HG03097 (cell line): Measurements from ENCODE around the gene SLC5A10.

ENCODE experiments used
- ATAC-seq: cut with Tn5 transposase; IDR thresholded peaks from one replicate; pipeline ENCODE4 v1.9.1; 2021; ENCODE audit not compliant: unreplicated experiment, low FRiP score

Gene SLC5A10

DNA sequence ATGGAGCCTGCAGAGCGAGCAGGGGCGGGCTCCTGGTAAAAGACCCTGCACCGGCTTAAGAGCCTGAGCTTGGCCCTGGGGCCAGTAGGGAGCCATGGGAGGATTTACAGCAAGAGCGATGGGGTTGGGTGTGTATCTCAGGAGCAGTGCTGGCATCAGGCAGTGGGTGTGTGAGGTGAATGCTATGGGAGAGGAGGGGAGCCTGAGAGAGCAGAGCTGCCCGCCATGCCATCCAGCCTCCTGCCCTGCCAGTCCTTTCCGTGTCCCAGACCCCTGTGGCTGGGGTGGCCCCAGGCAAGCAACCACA lies 29.3 kb downstream of the SLC5A10 start:
- ATAC-seq, result no peak

GRCh38 chr17:18981642-18982424 lies 29.9 kb downstream of the SLC5A10 start:
- no peak for ATAC-seq

DNA sequence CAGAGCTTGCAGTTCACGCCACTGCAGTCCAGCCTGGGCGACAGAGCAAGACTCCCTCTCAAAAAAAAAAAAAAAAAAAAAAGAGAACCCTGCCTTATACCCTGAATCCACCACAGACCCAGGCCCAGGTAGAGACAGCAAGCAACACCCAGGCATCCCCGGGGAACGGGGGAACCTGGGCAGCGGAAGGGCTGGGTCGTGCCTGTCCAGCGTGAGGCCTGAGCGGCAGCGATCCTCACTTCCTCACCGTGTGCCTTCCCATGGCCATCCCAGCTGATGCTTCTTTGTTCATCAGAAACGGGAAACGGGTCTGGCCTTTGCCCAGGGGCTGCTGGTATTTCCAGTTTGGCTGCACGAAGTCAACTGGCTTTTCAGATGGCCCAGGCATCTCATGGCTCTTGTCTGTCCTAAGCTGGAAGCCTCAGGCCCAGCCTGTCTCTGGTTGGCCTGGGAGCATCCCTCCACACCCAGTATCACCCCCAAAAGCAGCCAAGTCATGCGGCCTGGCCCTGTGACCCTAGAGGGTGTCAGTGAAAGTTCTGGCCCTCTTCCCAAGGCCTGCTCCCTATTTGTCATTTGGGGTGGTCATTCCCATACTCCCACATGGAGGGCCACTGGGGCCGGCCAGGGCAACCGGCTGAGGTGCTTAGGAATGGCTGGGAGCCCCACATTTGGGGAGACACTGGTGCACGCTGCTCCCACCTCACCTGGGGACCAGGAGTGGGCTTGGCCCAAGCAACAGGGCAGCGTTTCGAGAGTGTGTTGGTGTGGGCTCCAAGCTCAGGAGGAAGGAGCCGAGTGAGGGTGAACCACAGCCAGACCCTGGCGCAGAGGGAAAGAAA lies 32.5 kb downstream of the SLC5A10 start:
- no peak for ATAC-seq

- ATAC-seq, result no peak
These were observed 33.5 kb downstream of the SLC5A10 start for GRCh38 chr17:18985475-18985874.

- ATAC-seq, result no peak
These were observed 34.7 kb downstream of the SLC5A10 start for GRCh38 chr17:18986541-18987229.

DNA sequence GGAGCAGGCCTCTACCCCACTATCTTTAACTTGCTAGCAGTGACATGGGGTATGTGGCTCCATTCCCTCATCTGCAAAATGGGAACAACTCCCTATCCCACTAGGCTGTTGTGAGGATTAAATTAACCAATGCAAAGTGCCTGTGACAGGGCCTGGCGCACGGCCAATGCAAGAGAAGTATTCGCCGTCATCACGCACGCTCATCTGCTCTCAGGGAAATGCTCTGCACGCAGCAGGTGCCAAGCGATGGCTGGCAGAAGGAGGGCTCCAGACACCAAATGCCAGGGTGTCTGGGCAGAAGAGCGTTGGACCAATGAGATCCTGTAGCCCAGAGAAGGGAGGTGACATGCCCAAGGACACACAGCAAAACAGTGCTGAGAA lies 35.3 kb downstream of the SLC5A10 start:
- no peak for ATAC-seq

DNA sequence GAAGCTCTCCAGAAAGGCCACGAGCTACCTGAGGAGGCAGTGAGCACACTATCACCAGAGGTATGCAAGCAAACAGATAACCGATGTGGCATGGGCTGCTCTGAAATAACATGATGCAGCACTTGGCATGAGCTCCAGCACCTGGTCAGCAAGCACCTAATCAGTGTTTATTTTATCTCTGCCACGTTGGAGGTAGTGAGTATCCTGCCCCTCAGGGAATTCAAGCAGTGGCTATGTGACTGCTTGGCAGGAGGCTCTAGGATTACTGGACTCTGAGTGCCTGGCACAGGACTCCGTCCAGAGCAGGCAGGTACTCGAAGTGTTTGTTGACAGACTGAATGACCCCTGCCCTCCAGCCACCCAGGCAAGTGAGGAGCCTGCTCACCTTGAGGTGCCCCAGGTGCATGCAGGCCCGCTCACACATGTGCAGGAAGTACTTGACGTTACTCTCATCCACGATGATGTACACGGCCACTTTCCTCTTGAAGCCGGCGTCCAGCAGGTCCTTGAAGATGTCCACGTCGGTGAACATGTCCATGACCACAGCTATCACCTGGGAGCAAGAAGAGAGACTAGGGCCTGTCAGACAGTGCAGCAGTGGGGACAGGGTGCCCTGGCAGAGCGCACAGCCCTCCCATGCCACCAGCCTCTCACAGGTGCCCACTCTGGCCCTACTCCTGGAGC lies 36.0 kb downstream of the SLC5A10 start:
- ATAC-seq, result no peak

DNA sequence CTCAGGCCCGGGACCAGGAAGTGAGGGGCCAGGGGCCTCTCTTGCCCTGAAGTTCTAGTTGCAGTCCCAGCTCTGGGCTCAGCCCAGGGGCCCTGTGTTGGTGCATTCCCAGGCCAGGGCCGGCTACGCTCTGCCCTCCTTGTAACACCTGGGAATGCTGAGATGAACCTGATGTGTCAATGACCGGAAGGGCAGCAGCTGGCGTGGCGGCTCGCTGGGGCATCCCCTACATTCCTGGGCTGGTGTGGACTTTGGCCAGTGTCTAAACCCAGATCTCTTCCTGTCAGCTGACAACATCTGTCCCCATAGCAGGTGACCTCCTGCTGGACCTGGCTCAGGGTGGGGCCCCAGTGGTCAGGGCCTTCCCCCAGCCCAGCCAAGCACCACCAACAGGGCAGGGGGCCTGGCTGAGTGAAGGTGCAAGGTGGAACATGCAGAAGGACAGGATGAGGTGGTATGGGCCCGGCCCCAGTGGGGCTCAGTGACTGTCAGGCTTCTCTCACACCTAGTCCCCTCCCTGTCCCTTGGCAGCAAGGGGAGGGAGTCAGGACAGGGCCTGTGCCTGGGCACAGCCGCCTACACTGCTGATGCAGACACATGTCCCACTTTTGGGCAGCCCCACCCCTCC lies 36.7 kb downstream of the SLC5A10 start:
- no peak for ATAC-seq

GRCh38 chr17:18990331-18990730 lies 38.4 kb downstream of the SLC5A10 start:
- ATAC-seq, result no peak

DNA sequence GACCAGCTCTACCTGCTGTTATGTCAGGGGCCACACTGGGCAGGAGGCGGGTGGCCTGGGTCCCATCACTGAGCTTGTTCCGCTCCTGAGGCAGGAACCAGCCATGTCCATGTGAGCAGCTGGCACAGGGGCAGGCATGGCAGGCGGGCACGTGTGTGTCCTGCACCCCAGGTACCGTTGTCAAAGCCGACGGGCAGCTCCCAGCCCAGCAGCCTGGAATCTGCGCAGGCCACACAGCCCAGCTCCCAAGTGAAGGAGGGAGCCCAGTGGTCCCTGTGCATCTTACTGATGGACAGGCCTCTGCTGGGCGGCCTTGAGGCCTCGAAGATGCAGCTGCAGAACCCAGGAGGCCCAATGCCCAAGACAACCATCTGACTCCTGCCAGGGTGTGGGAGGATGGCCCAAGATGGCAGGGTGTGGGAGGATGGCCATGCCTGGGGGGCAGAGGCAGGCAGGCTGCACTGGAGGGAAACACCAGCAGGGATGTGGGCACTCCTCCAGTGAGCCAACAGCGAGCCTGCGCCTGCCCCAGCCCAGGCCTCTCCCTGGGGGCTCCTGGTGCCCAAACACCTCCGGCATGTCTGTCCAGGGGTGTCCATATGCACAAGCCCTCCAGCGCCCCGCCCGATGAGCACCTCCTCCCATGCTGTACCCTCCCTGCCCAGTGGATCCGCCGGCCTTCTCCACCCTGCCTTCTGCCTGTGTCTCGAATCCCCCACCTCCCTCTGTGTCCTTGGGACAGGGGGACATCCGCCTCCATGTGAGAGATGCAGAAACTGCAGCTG lies 39.8 kb downstream of the SLC5A10 start:
- ATAC-seq, result no peak

DNA sequence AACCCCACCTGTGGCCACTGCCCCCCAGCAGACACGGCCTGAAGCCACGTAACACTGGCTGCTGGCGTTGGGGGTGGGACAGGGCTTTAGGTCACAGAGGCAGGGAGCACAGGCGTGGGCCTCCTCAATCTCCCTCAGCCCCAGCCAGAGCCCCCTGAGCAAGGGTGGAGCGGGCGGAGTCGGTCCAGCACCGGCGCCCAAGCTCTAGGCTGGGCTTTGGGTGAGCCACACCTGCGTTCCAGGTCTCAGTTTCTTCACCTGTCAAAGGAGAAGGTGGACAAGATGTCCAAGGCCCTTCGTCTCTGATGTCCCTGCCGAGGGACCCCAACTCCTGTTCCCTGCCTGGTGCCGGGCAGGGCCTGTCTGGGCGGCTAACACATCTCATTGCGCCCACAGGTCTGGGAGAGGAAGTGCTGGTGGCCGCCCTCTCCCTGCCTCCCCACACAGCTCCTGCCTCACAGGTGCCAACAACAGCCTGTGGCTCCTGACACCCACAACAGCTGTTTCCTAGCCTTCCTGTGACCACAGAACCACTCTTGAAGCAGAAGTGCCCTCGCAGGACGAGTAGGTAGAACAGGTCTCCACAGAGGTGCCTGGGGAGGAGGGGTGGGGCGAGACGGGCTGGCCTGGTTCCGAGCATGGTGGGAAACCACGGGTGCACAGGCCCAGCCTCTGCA lies 40.6 kb downstream of the SLC5A10 start:
- ATAC-seq, result peak; percentile 57

GRCh38 chr17:18993905-18994526 lies 42.1 kb downstream of the SLC5A10 start:
- no peak for ATAC-seq

- no peak for ATAC-seq
These were observed 42.7 kb downstream of the SLC5A10 start for GRCh38 chr17:18994631-18995030.

DNA sequence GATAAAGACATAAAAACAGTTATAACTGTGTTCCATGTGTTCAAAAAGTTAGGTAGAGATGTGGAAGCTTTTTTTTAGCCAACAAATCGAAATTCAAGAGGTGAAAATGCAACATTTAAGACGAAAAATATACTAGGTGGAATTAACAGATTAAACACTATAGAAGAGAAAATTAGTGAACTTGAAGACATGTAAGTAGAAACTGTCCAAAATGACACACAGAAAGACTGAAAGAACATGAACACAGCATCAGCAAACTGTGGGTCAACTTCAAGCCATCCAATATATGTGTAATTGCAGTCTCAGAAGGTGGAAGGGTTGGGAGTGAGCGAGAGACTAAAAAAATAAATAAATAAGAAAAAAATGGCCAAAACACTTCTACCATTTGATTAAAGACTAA lies 43.3 kb downstream of the SLC5A10 start:
- no peak for ATAC-seq

DNA sequence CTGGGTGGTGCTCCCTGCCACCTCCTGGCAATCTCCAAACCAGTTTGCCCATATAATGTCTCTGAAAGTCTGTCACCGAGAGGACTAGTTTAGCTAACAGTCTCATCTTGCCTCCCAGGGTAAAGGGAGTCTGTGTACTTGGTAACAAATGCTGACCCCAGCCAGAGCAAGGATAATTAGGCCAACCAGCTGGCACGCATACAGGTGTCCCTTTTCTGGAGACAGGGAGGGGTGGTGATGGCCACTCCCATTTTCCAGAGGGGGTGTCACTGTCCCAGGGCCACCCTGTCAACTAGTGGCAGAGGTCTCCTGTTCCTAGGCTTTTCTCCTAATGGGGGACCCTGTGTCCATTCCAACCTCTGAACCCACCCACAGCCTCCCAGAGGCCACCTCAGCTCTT lies 44.5 kb downstream of the SLC5A10 start:
- ATAC-seq, result no peak

DNA sequence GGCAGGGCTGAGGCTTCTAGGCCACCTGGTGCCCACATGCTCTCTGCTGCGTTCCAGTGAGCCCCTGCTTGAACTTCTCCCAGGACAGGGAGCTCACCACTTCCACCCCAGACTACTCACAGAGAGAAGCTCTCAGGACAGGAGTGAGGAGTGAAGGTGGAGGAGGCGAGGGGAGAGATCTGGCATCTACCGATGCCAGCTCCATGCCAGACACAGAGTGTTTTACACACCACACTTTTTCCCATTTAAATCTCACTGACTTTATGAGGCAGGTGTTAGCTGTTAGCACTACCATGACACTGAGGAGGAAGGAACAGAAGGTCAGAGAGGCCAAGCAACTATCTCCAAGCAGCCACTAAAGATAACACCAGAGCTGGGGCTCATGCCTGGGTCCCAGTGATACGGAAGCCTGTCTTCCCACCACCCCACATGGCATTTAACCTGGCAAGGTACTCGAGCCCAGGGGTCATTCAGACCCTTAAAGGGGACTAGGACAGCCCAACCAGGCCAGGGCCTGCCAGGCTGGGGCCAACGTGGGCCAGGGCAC lies 45.8 kb downstream of the SLC5A10 start:
- no peak for ATAC-seq

- ATAC-seq, result no peak
These were observed 47.4 kb downstream of the SLC5A10 start for GRCh38 chr17:18999394-18999793.

DNA sequence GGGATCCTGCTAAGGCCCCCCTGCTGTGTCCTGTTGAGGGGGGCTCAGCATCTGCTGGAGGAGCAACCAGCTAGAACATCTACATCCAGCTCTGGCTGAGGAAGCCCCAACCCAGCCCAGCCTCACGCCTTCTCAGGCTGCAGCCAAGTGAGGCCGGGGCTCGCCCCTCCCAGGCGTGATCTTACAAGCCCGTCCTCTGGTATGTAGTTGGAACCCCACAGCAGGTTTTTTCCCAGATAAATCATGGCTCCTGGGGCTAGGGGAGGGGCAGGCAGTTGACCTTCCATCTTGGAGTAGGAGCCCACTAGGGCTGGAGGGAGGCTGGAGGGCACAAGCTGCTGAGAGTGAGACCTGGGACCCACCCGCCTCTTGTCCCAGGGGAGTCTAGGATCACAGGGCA lies 47.9 kb downstream of the SLC5A10 start:
- no peak for ATAC-seq
